Adipocyte (in vitro differentiated cells): ENCODE data around the gene MSI2.

Source experiments
- DNase-seq: peaks from one replicate; pipeline ENCODE4 v3.0.0-alpha.2; 2015; ENCODE audit warnings: low read depth
- H3K27me3 ChIP-seq: replicated peaks from 2 replicates; pipeline ENCODE4 v1.7.0; 2013; ENCODE audit warnings: mild to moderate bottlenecking, low read length, moderate library complexity; ENCODE audit not compliant: control insufficient read depth, insufficient read depth
- H3K36me3 ChIP-seq: 2 replicates; pipeline ENCODE4 v1.7.0; 2013; ENCODE audit warnings: low read length, mild to moderate bottlenecking, moderate library complexity; ENCODE audit not compliant: control insufficient read depth, insufficient read depth, severe bottlenecking
- H3K4me1 ChIP-seq: 2 replicates; pipeline ENCODE4 v1.7.0; 2013; ENCODE audit warnings: mild to moderate bottlenecking, low read length, moderate library complexity; ENCODE audit not compliant: control insufficient read depth, insufficient read depth
- H3K4me3 ChIP-seq: 2 replicates; pipeline ENCODE4 v1.7.0; 2013; ENCODE audit warnings: mild to moderate bottlenecking, low read length, moderate library complexity
- H3K9ac ChIP-seq: 2 replicates; pipeline ENCODE4 v1.7.0; 2013; ENCODE audit warnings: mild to moderate bottlenecking, low read length, moderate library complexity
- H3K9me3 ChIP-seq: 2 replicates; pipeline ENCODE4 v1.7.0; 2013; ENCODE audit warnings: mild to moderate bottlenecking, low read length, moderate library complexity; ENCODE audit not compliant: control insufficient read depth

MSI2 gene

GRCh38 chr17:57441270-57441600 lies 184.9 kb downstream of the MSI2 start:
- no peaks in the 10 kb centered on the region for H3K9me3 ChIP-seq
- DNase-seq = no peak
- no peak overlapping the region for H3K9ac ChIP-seq
- no peak overlapping the region for H3K4me3 ChIP-seq
- H3K4me1 ChIP-seq = peaks cover 17% of the 10 kb centered on the region
- H3K27me3 ChIP-seq = no peaks in the 10 kb centered on the region
- H3K36me3 ChIP-seq = no peaks in the 10 kb centered on the region

DNA sequence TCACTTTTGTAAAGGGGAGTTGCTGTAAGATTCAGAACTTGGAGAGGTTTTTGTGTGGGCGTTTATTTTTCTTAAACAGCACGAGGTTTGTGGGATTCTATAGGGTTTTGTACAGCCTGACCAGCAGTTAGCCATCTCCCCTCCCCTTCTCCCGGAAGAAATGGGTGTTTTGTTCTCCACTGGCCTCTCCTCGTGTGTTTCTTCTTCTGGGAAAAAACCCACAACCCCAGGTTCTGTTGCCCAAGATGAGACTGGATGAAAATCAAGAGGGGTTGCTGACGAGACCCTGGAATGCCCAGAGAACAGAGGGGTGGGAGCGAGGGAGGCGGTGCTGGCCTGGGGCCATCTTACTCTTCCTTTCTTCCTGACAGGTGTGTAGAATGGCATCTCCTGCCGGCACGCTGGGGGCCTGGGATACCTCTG lies 186.1 kb downstream of the MSI2 start:
- Histone ChIP-seq H3K4me1 (peaks cover 17% of the 10 kb centered on the region), H3K36me3 (no peaks in the 10 kb centered on the region), H3K4me3 (no peak overlapping the region), H3K27me3 (no peaks in the 10 kb centered on the region), H3K9me3 (no peaks in the 10 kb centered on the region), H3K9ac (no peak overlapping the region)
- peak; percentile 38 for DNase-seq

GRCh38 chr17:57442914-57443571 lies 186.7 kb downstream of the MSI2 start:
- no peak overlapping the region for H3K9ac ChIP-seq
- no peaks in the 10 kb centered on the region for H3K9me3 ChIP-seq
- no peak overlapping the region for H3K4me3 ChIP-seq
- H3K4me1 ChIP-seq = peaks cover 17% of the 10 kb centered on the region
- no peak for DNase-seq
- H3K27me3 ChIP-seq = no peaks in the 10 kb centered on the region
- H3K36me3 ChIP-seq = no peaks in the 10 kb centered on the region

DNA sequence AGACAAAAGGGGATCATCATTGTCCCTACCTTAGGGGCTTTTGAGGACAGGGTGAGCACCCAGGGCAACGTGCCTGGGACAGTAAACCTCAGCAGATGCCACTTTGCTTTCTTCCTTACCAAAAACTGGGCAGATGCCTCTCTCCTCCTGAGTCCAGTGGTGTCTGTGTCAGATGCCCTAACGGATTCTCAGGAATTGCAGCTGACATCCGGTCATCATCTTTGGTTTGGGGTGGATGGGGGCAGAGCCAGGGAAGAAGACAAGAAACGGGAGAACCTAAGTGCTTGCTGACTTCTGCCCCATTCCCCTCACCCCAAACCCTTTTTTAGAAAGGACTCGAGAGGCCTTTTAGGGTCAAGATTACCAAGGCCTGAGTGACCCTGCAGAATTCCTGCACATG lies 187.5 kb downstream of the MSI2 start:
- no peaks in the 10 kb centered on the region for H3K36me3 ChIP-seq
- H3K9me3 ChIP-seq = no peaks in the 10 kb centered on the region
- no peak overlapping the region for H3K4me3 ChIP-seq
- DNase-seq = no peak
- H3K9ac ChIP-seq = no peak overlapping the region
- no peaks in the 10 kb centered on the region for H3K27me3 ChIP-seq
- peaks cover 17% of the 10 kb centered on the region for H3K4me1 ChIP-seq

DNA sequence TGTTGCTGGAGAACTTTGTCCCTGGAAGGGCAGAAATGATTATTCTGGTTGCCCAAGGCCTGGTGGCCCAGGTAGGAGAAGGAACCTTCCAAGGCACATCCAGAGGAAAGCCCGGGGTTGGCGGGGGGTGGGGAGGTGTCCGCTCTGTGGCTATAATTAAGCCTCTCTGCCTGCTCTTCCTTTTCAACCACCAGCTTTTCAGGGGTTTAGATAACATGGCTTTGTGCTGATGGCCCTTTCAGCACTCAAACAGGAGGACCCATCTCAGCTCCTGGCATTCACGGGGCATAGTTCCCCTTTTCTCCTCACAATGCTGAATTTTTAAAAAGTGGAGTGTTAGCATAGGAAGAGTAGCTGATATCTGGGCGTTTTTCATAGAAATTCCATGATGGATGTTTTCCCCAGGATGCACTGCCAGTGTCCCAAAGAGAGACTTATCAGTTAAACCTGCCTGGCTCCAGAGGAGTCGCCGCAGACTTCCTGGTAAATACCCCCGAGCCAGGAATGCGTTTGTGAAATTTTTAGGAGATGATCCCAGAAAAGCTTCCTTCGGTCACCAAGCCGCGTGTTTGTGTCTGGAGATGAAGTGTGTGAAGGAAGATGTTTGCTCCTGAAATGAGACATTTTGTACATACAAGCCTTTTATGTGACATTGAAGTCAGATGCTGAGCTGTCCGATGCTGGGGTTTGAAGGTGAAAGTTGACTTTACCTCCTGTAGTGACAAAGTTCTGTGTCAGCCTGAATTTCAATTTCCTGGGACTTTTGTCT lies 188.5 kb downstream of the MSI2 start:
- H3K4me1 ChIP-seq = peaks cover 17% of the 10 kb centered on the region

GRCh38 chr17:57445772-57446472 lies 189.6 kb downstream of the MSI2 start:
- no peak overlapping the region for H3K4me3 ChIP-seq
- peaks cover 8% of the 10 kb centered on the region for H3K4me1 ChIP-seq

More for the DNA sequence above, 188.5 kb downstream of the MSI2 start:
- no peaks in the 10 kb centered on the region for H3K27me3 ChIP-seq
- H3K9ac ChIP-seq = no peak overlapping the region
- H3K36me3 ChIP-seq = no peaks in the 10 kb centered on the region
- no peak overlapping the region for H3K4me3 ChIP-seq
- DNase-seq = no peak
- no peaks in the 10 kb centered on the region for H3K9me3 ChIP-seq

GRCh38 chr17:57447357-57447989 lies 191.2 kb downstream of the MSI2 start:
- no peaks in the 10 kb centered on the region for H3K4me1 ChIP-seq
- H3K9me3 ChIP-seq = no peaks in the 10 kb centered on the region
- DNase-seq = no peak
- H3K36me3 ChIP-seq = no peaks in the 10 kb centered on the region
- H3K27me3 ChIP-seq = peaks cover 7% of the 10 kb centered on the region
- no peak overlapping the region for H3K4me3 ChIP-seq
- H3K9ac ChIP-seq = no peak overlapping the region

More at GRCh38 chr17:57445772-57446472, 189.6 kb downstream of the MSI2 start:
- peaks cover 3% of the 10 kb centered on the region for H3K27me3 ChIP-seq
- no peaks in the 10 kb centered on the region for H3K36me3 ChIP-seq
- H3K9me3 ChIP-seq = no peaks in the 10 kb centered on the region
- no peak overlapping the region for H3K9ac ChIP-seq
- DNase-seq = no peak

- Histone ChIP-seq H3K4me3 (no peak overlapping the region), H3K27me3 (peaks cover 7% of the 10 kb centered on the region), H3K36me3 (no peaks in the 10 kb centered on the region), H3K9me3 (no peaks in the 10 kb centered on the region), H3K9ac (no peak overlapping the region), H3K4me1 (no peaks in the 10 kb centered on the region)
- no peak for DNase-seq
Measured at GRCh38 chr17:57447990-57448758, 191.9 kb downstream of the MSI2 start.

DNA sequence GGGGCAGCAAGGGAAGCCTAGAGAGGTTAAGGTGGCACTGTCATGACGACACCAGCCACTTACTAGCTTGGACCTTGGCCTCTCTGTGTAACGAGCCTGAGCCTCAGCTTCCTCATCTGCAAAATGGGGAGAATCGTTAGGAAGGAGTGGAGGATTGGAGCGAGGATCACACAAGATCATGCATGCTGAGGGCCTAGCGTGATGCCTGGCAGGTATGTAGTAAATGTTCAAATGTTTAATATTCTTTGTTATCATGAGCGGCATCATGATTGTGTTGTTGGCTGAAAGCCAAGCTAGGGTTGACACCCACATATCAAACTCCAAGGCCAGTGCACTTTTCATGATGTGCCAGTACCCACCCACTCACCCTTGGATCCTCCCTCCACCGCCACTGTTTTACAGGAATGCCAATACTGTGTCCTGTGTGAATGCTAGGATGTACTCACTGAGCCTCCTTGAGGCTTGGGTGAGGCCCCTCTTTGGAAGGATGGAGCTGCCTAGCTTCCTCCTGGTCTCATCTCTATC lies 192.5 kb downstream of the MSI2 start:
- Histone ChIP-seq H3K4me3 (no peak overlapping the region), H3K9ac (no peak overlapping the region), H3K9me3 (no peaks in the 10 kb centered on the region), H3K36me3 (no peaks in the 10 kb centered on the region), H3K27me3 (peaks cover 7% of the 10 kb centered on the region), H3K4me1 (no peaks in the 10 kb centered on the region)
- no peak for DNase-seq

- DNase-seq = no peak
- Histone ChIP-seq H3K36me3 (no peaks in the 10 kb centered on the region), H3K9me3 (no peaks in the 10 kb centered on the region)
Measured at GRCh38 chr17:57451191-57451590, 194.9 kb downstream of the MSI2 start.

More at GRCh38 chr17:57451191-57451590, 194.9 kb downstream of the MSI2 start:
- Histone ChIP-seq H3K9ac (no peak overlapping the region), H3K27me3 (peaks cover 7% of the 10 kb centered on the region), H3K4me3 (no peak overlapping the region), H3K4me1 (no peaks in the 10 kb centered on the region)
